Chondrocyte (in vitro differentiated cells): ENCODE measurements around the gene PPIC. TPM values are rescaled to one million over a fixed set of nuclear protein-coding genes. Genes with fewer than 3 reads are reported as not detected.

Source experiments
- DNase-seq: peaks from one replicate; pipeline ENCODE4 v3.0.0; 2021; ENCODE audit warnings: mixed read lengths, low spot score
- H3K27ac Mint-ChIP-seq: one replicate; pipeline ENCODE4 v1.8.0; 2021; ENCODE audit warnings: mild to moderate bottlenecking, moderate library complexity, mixed read lengths; ENCODE audit not compliant: unreplicated experiment
- H3K27me3 Mint-ChIP-seq: 2 replicates; pipeline ENCODE4 v1.8.0; 2021; ENCODE audit warnings: low read depth, mixed read lengths
- H3K36me3 Mint-ChIP-seq: 2 replicates; pipeline ENCODE4 v1.8.0; 2021; ENCODE audit warnings: low read depth, mixed read lengths
- H3K4me1 Mint-ChIP-seq: 2 replicates; pipeline ENCODE4 v1.8.0; 2021; ENCODE audit warnings: low read depth, mild to moderate bottlenecking, mixed read lengths
- H3K4me3 Mint-ChIP-seq: one replicate; pipeline ENCODE4 v1.8.0; 2021; ENCODE audit warnings: mild to moderate bottlenecking, moderate library complexity, mixed read lengths; ENCODE audit not compliant: unreplicated experiment
- H3K9me3 Mint-ChIP-seq: 2 replicates; pipeline ENCODE4 v1.8.0; 2021; ENCODE audit warnings: low read depth, mixed read lengths
- CTCF ChIP-seq: fragments of 200-600 bp; sonication (generic); IDR thresholded peaks from 2 replicates; pipeline ENCODE4 v1.5.0; 2021; ENCODE audit warnings: antibody characterized with exemption, mild to moderate bottlenecking, moderate library complexity
- long read RNA-seq: library from polyadenylated mRNA; stranded (forward); transcript quantifications from one replicate; pipeline ENCODE4 v2.0.0, GENCODE V29; 2021
- total RNA-seq: library from RNA; stranded (reverse); gene quantifications from 3 replicates; pipeline ENCODE4 v1.2.1, GENCODE V29; 2021

Gene PPIC
- 104 to 125 TPM (median 122 TPM) in 3 replicates for total RNA-seq
- long read RNA-seq, transcript PPIC-201 (5 exons, 1,380 nt), result major isoform, 262 of 281 reads
- long read RNA-seq, partial matches to known transcripts, result 12 of 281 reads
- long read RNA-seq, other reads (novel, unspliced or antisense), result 7 of 281 reads

- H3K36me3 Mint-ChIP-seq, result no peaks in the 10 kb centered on the region
- H3K9me3 Mint-ChIP-seq, result no peaks in the 10 kb centered on the region
- peaks cover 20% of the 10 kb centered on the region for H3K4me1 Mint-ChIP-seq
- no peak for TF ChIP-seq CTCF
- H3K4me3 Mint-ChIP-seq, result peak within 1 kb of the TSS; percentile 80
- H3K27ac Mint-ChIP-seq, result peak within 1 kb of the TSS; percentile 74
- H3K27me3 Mint-ChIP-seq, result no peaks in the 10 kb centered on the region
- peak; percentile 92 for DNase-seq
These were observed at the start of gene PPIC for GRCh38 chr5:123036391-123037103. TSS of gene PPIC (minus strand) at chr5:123036725. CDS start at chr5:123036625, 100 bp downstream.

- TF ChIP-seq CTCF, result no peak
- DNase-seq, result no peak
- Mint-ChIP-seq H3K27me3 (peaks cover 83% of the 10 kb centered on the region), H3K4me3 (no peak overlapping the region), H3K9me3 (no peaks in the 10 kb centered on the region), H3K4me1 (peaks cover 35% of the 10 kb centered on the region), H3K36me3 (no peaks in the 10 kb centered on the region), H3K27ac (no peak overlapping the region)
These were observed 49.2 kb upstream of the PPIC start for GRCh38 chr5:123085638-123086286.

- Mint-ChIP-seq H3K27ac (no peak overlapping the region), H3K27me3 (peaks cover 86% of the 10 kb centered on the region), H3K36me3 (peaks cover 1% of the 10 kb centered on the region), H3K9me3 (no peaks in the 10 kb centered on the region), H3K4me1 (peaks cover 35% of the 10 kb centered on the region), H3K4me3 (no peak overlapping the region)
- no peak for TF ChIP-seq CTCF
- no peak for DNase-seq
These were observed 48.4 kb upstream of the PPIC start for GRCh38 chr5:123084730-123085605.

GRCh38 chr5:123083298-123083697 lies 46.8 kb upstream of the PPIC start:
- peaks cover 1% of the 10 kb centered on the region for H3K36me3 Mint-ChIP-seq
- peaks cover 83% of the 10 kb centered on the region for H3K27me3 Mint-ChIP-seq
- H3K27ac Mint-ChIP-seq, result no peak overlapping the region
- no peak for DNase-seq
- TF ChIP-seq CTCF, result no peak
- no peaks in the 10 kb centered on the region for H3K9me3 Mint-ChIP-seq
- no peak overlapping the region for H3K4me3 Mint-ChIP-seq
- H3K4me1 Mint-ChIP-seq, result peaks cover 25% of the 10 kb centered on the region

GRCh38 chr5:123080215-123080614 lies 43.7 kb upstream of the PPIC start:
- H3K27ac Mint-ChIP-seq, result no peak overlapping the region
- no peak overlapping the region for H3K4me3 Mint-ChIP-seq
- H3K27me3 Mint-ChIP-seq, result peaks cover 70% of the 10 kb centered on the region
- H3K4me1 Mint-ChIP-seq, result peaks cover 10% of the 10 kb centered on the region
- TF ChIP-seq CTCF, result no peak
- H3K9me3 Mint-ChIP-seq, result no peaks in the 10 kb centered on the region
- DNase-seq, result no peak
- peaks cover 1% of the 10 kb centered on the region for H3K36me3 Mint-ChIP-seq
